ENCODE measurements around the gene CGB8. TPM values are rescaled to one million over a fixed set of nuclear protein-coding genes. Genes with fewer than 3 reads are reported as not detected.

CGB8 gene
- total and polyA plus RNA-seq, 2 of the 4 experiments (the other 2 are of a cell fraction) = 0.48 TPM; not detected in 1

GRCh38 chr19:49010453-49010852 lies 38.5 kb downstream of the CGB8 start:
- Histone ChIP-seq H3K4me1 (ENCODE audit: control insufficient read depth, insufficient read depth, low read length) (no peaks in the 10 kb centered on the region), H3K9ac (ENCODE audit: low read depth, low read length) (no peak overlapping the region), H3K4me2 (ENCODE audit: low read depth, low read length) (no peak overlapping the region), H3K9me1 (ENCODE audit: insufficient read depth, low read length) (peaks cover 2% of the 10 kb centered on the region; the same call in 1 of the 2 replicates), H3K79me1 (ENCODE audit: low read depth in 1 of 2, low read length in 2 of 2) (peaks cover 0 to 3% of the 10 kb centered on the region in 2 experiments; a peak in 1 of 4 replicates), H3K23ac (ENCODE audit: low read depth, low read length) (no peak overlapping the region), H2AK5ac (ENCODE audit: low read depth, low read length) (no peak overlapping the region), H3K4ac (ENCODE audit: low read depth, low read length) (no peak overlapping the region), H3K18ac (ENCODE audit: low read depth, low read length) (no peak overlapping the region), H2BK120ac (ENCODE audit: low read depth, low read length) (no peak overlapping the region), H3K14ac (replicated peaks; ENCODE audit: low read depth, low read length) (no peak overlapping the region), H3K56ac (ENCODE audit: extremely low read depth, insufficient read depth, low read length) (no peak overlapping the region), H3K4me3 (ENCODE audit: insufficient read depth, low read depth, low read length) (no peak overlapping the region), H2AFZ (replicated peaks; ENCODE audit: low read length, poor library complexity) (no peak overlapping the region), H2AK9ac (replicated peaks; ENCODE audit: low read depth, low read length, poor library complexity) (peak overlapping the region; percentile 55), H3K9me3 (ENCODE audit: control insufficient read depth, insufficient read depth, low read length) (no peaks in the 10 kb centered on the region), H3K36me3 (ENCODE audit: control insufficient read depth, insufficient read depth, low read length) (peaks cover 66% of the 10 kb centered on the region), H4K8ac (ENCODE audit: low read depth in 2 of 2, low read length in 2 of 2) (no peak overlapping the region), H2BK15ac (ENCODE audit: low read depth, low read length) (no peak overlapping the region), H4K20me1 (ENCODE audit: insufficient read depth, low read length) (no peaks in the 10 kb centered on the region; the same call in 1 of the 2 replicates), H2BK5ac (ENCODE audit: low read depth, low read length, poor library complexity, severe bottlenecking) (no peak overlapping the region), H3K27ac (ENCODE audit: insufficient read depth, low read length) (no peak overlapping the region), H4K5ac (ENCODE audit: low read depth, low read length) (no peak overlapping the region), H3K27me3 (ENCODE audit: control insufficient read depth, insufficient read depth, low read length) (no peaks in the 10 kb centered on the region), H2BK20ac (ENCODE audit: low read depth, low read length) (no peak overlapping the region), H4K91ac (ENCODE audit: insufficient read depth, low read depth, low read length) (no peak overlapping the region)
- DNase-seq = no peak
- CTCF ChIA-PET = no interaction called here
- intact Hi-C loops (cut with micrococcal nuclease) = no loop called here
- TF ChIP-seq BHLHE40 (IDR thresholded peaks at IDR 0.05; ENCODE audit: low read depth, low read length) = no peak
- TF ChIP-seq POLR2A (IDR thresholded peaks at IDR 0.05; ENCODE audit: low read depth, low read length) = no peak
- TF ChIP-seq SMC3 (IDR thresholded peaks at IDR 0.05; ENCODE audit: low read depth, low read length) = no peak
- no peak for TF ChIP-seq ELK1 (IDR thresholded peaks at IDR 0.05; ENCODE audit: borderline replicate concordance, low read depth, low read length)
- no peak for TF ChIP-seq CEBPB (IDR thresholded peaks at IDR 0.05; ENCODE audit: low read depth, low read length)
- no peak for TF ChIP-seq FOS (IDR thresholded peaks at IDR 0.05; ENCODE audit: low read depth, low read length)
- no peak for TF ChIP-seq NFE2L2 (IDR thresholded peaks at IDR 0.05; ENCODE audit: low read depth, low read length)
- TF ChIP-seq USF2 (IDR thresholded peaks at IDR 0.05; ENCODE audit: low read depth, low read length) = no peak
- TF ChIP-seq CHD1 (IDR thresholded peaks at IDR 0.05; ENCODE audit: low read depth, low read length) = no peak
- no peak for TF ChIP-seq RAD21 (IDR thresholded peaks at IDR 0.05; ENCODE audit: low read length)
- WGBS, 2 experiments (ENCODE audit: extremely low coverage in 2 of 2, insufficient read length in 1 of 2) = 92% methylated on average over 8 of the region's 18 CpGs; no CpG with 5 or more reads in 1 of the 2 experiments
- dilution Hi-C loops (cut with HindIII; ENCODE audit: low sequenced_read_pairs, unreplicated experiment) = no loop called here
- no TSS peak for BruUV-seq (replicated peaks)
- in situ Hi-C loops (cut with MboI; ENCODE audit: low sequenced_read_pairs) = no loop called here
- ATAC-seq (ENCODE audit: low read depth) = no peak
- POLR2A ChIA-PET (ENCODE audit: unreplicated experiment) = no interaction called here

Data from IMR-90 (cell line).